Measurements from ENCODE around the gene DHCR7.
"Not testable (repeated sequence)": the region's sequence is repeated elsewhere in the genome, so short reads cannot be mapped to it uniquely, and the experiment has no call there.

The DHCR7 gene

DNA sequence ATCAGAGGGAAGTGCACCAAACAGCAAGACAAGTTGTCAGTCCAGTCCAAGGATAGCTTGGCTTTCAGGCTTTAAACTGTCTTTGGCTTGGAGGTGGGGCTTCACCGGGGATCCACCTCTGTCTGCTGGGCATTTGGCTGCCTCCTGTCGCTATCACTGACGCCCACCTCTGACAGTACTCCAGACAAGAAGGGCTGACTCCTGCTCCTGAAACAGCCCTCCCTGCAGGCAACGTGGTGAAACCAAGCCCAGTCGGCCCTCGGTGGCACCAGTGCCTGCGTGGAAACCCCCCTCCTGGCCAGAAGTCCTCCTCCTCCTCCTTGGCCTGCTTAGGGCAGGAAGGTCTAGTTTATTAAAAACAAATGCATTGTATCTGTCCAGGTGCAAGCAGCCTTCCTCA lies 16.9 kb downstream of the DHCR7 start:
- H3K27me3 ChIP-seq (ENCODE audit: control insufficient read depth in 1 of 2, insufficient read depth in 2 of 2, low read length in 2 of 2), result no peaks in the 10 kb centered on the region
- H3K36me3 ChIP-seq (ENCODE audit: control insufficient read depth in 1 of 2, insufficient read depth in 2 of 2, low read length in 2 of 2), result peaks cover 0 to 18% of the 10 kb centered on the region in 2 donors
- H3K27ac ChIP-seq (ENCODE audit: low read depth, low read length), result no peak overlapping the region
- no peaks in the 10 kb centered on the region for H3K9me3 ChIP-seq (ENCODE audit: control insufficient read depth in 1 of 2, low read length in 2 of 2)
- peaks cover 17 to 20% of the 10 kb centered on the region in 2 donors for H3K4me1 ChIP-seq (ENCODE audit: control insufficient read depth in 1 of 2, insufficient read depth in 2 of 2, low read length in 2 of 2)
- H3K4me3 ChIP-seq (ENCODE audit: low read depth in 1 of 2, low read length in 2 of 2), result no peak overlapping the region
- no peak overlapping the region for H3K9ac ChIP-seq (ENCODE audit: low read depth in 1 of 2, low read length in 2 of 2)

DNA sequence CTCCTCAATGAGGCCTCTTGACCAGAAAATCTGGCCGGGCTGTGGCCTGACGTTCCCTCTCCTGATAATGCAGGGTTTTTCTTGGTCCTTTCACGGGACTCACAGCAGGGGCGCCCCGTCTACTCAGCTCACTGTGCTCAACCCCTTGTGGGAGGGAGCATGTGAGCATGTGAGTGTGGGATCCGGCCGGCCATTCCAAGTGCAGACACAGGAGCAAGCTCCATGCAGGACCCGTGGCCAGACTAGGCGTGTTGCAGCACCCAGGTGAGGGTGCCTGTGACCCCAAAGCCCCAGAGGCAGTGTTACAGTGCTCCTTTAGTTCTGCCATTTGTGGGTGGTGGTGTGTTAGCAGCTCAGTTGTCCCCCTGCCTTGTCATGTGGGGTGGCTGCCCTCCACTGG lies 18.0 kb downstream of the DHCR7 start:
- Histone ChIP-seq H3K4me3 (ENCODE audit: low read depth in 1 of 2, low read length in 2 of 2) (no peak overlapping the region), H3K9ac (ENCODE audit: low read depth in 1 of 2, low read length in 2 of 2) (no peak overlapping the region), H3K27me3 (ENCODE audit: control insufficient read depth in 1 of 2, insufficient read depth in 2 of 2, low read length in 2 of 2) (no peaks in the 10 kb centered on the region), H3K27ac (ENCODE audit: low read depth, low read length) (no peak overlapping the region), H3K9me3 (ENCODE audit: control insufficient read depth in 1 of 2, low read length in 2 of 2) (no peaks in the 10 kb centered on the region), H3K4me1 (ENCODE audit: control insufficient read depth in 1 of 2, insufficient read depth in 2 of 2, low read length in 2 of 2) (peaks cover 17 to 20% of the 10 kb centered on the region in 2 donors), H3K36me3 (ENCODE audit: control insufficient read depth in 1 of 2, insufficient read depth in 2 of 2, low read length in 2 of 2) (peaks cover 0 to 8% of the 10 kb centered on the region in 2 donors)

DNA sequence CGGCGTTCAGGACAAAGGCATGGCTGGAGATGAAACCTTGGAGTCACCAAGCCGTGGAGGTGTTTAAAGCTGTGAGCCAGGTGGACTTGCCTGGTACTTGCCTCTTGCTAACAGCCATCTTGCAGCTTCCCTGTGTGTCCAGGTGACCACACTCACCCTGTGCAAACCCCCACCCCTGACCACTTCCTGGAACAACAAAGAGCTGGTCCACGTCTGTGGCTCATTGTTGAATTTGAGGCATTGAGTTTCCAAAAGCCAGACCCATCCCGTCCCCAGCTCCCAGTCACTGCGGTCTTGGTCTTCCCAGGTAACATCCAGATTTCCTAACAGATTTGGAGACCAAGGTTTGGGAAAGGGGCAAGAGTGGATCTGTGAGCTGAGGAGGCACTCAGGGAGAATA lies 18.5 kb downstream of the DHCR7 start:
- peaks cover 0 to 5% of the 10 kb centered on the region in 2 donors for H3K36me3 ChIP-seq (ENCODE audit: control insufficient read depth in 1 of 2, insufficient read depth in 2 of 2, low read length in 2 of 2)
- no peak overlapping the region for H3K27ac ChIP-seq (ENCODE audit: low read depth, low read length)
- H3K4me3 ChIP-seq (ENCODE audit: low read depth in 1 of 2, low read length in 2 of 2), result no peak overlapping the region
- no peak overlapping the region for H3K9ac ChIP-seq (ENCODE audit: low read depth in 1 of 2, low read length in 2 of 2)
- peaks cover 17 to 20% of the 10 kb centered on the region in 2 donors for H3K4me1 ChIP-seq (ENCODE audit: control insufficient read depth in 1 of 2, insufficient read depth in 2 of 2, low read length in 2 of 2)
- H3K27me3 ChIP-seq (ENCODE audit: control insufficient read depth in 1 of 2, insufficient read depth in 2 of 2, low read length in 2 of 2), result no peaks in the 10 kb centered on the region
- H3K9me3 ChIP-seq (ENCODE audit: control insufficient read depth in 1 of 2, low read length in 2 of 2), result no peaks in the 10 kb centered on the region

- Histone ChIP-seq H3K27ac (ENCODE audit: low read depth, low read length) (no peak overlapping the region), H3K9ac (ENCODE audit: low read depth in 1 of 2, low read length in 2 of 2) (no peak overlapping the region), H3K4me1 (ENCODE audit: control insufficient read depth in 1 of 2, insufficient read depth in 2 of 2, low read length in 2 of 2) (peaks cover 14 to 15% of the 10 kb centered on the region in 2 donors), H3K27me3 (ENCODE audit: control insufficient read depth in 1 of 2, insufficient read depth in 2 of 2, low read length in 2 of 2) (no peaks in the 10 kb centered on the region), H3K9me3 (ENCODE audit: control insufficient read depth in 1 of 2, low read length in 2 of 2) (no peaks in the 10 kb centered on the region), H3K36me3 (ENCODE audit: control insufficient read depth in 1 of 2, insufficient read depth in 2 of 2, low read length in 2 of 2) (no peaks in the 10 kb centered on the region), H3K4me3 (ENCODE audit: low read depth in 1 of 2, low read length in 2 of 2) (no peak overlapping the region)
These were observed 19.2 kb downstream of the DHCR7 start for GRCh38 chr11:71428861-71429435.

DNA sequence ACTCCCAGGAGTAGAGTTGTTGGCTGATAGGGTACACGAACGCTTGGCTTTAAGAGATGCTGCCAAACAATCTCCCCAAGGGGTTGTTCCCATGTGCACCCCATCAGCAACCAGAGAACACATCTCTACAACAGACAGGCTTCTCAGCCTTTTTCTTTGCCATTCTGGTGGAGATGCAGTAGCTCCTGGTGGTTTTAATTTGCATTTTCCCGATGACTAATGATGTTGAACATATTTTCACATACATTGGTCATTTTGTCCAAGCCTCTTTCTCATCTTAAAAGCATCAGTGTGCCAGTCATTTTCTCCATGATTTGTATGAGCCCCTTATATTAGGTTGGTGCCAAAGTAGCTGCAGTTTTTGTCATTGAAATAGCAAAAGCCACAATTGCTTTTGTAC lies 21.8 kb downstream of the DHCR7 start:
- Histone ChIP-seq H3K27ac (ENCODE audit: low read depth, low read length) (no peak overlapping the region), H3K9me3 (ENCODE audit: control insufficient read depth in 1 of 2, low read length in 2 of 2) (no peaks in the 10 kb centered on the region), H3K9ac (ENCODE audit: low read depth in 1 of 2, low read length in 2 of 2) (no peak overlapping the region), H3K4me1 (ENCODE audit: control insufficient read depth in 1 of 2, insufficient read depth in 2 of 2, low read length in 2 of 2) (no peaks in the 10 kb centered on the region), H3K36me3 (ENCODE audit: control insufficient read depth in 1 of 2, insufficient read depth in 2 of 2, low read length in 2 of 2) (no peaks in the 10 kb centered on the region), H3K4me3 (ENCODE audit: low read depth in 1 of 2, low read length in 2 of 2) (no peak overlapping the region), H3K27me3 (ENCODE audit: control insufficient read depth in 1 of 2, insufficient read depth in 2 of 2, low read length in 2 of 2) (no peaks in the 10 kb centered on the region)

DNA sequence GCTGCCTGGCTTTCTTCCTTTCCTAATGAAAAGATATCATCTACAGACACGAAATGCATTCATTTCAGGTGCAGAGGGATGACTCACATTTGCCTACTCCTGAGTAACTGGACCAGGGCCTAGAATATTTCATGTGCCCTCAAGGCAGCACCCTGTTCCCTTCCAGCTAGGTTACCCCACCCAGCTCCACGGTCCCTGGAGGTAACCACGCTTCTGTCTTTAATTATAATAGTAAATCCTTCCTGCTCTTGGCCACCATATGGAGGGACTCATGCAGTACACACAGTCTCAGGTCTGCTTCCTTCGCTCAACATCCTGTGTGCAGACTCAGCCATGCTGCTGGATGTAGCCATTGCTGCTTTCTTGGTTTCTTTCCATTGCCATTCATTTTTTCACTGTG lies 22.3 kb downstream of the DHCR7 start:
- no peaks in the 10 kb centered on the region for H3K9me3 ChIP-seq (ENCODE audit: control insufficient read depth in 1 of 2, low read length in 2 of 2)
- H3K4me1 ChIP-seq (ENCODE audit: control insufficient read depth in 1 of 2, insufficient read depth in 2 of 2, low read length in 2 of 2), result no peaks in the 10 kb centered on the region
- no peak overlapping the region for H3K27ac ChIP-seq (ENCODE audit: low read depth, low read length)
- H3K4me3 ChIP-seq (ENCODE audit: low read depth in 1 of 2, low read length in 2 of 2), result no peak overlapping the region
- H3K9ac ChIP-seq (ENCODE audit: low read depth in 1 of 2, low read length in 2 of 2), result no peak overlapping the region
- no peaks in the 10 kb centered on the region for H3K27me3 ChIP-seq (ENCODE audit: control insufficient read depth in 1 of 2, insufficient read depth in 2 of 2, low read length in 2 of 2)
- no peaks in the 10 kb centered on the region for H3K36me3 ChIP-seq (ENCODE audit: control insufficient read depth in 1 of 2, insufficient read depth in 2 of 2, low read length in 2 of 2)

- no peak overlapping the region for H3K4me3 ChIP-seq (ENCODE audit: low read depth in 1 of 2, low read length in 2 of 2)
- H3K27ac ChIP-seq (ENCODE audit: low read depth, low read length), result no peak overlapping the region
- H3K4me1 ChIP-seq (ENCODE audit: control insufficient read depth in 1 of 2, insufficient read depth in 2 of 2, low read length in 2 of 2), result no peaks in the 10 kb centered on the region
- H3K36me3 ChIP-seq (ENCODE audit: control insufficient read depth in 1 of 2, insufficient read depth in 2 of 2, low read length in 2 of 2), result no peaks in the 10 kb centered on the region
- H3K9me3 ChIP-seq (ENCODE audit: control insufficient read depth in 1 of 2, low read length in 2 of 2), result no peaks in the 10 kb centered on the region
- no peaks in the 10 kb centered on the region for H3K27me3 ChIP-seq (ENCODE audit: control insufficient read depth in 1 of 2, insufficient read depth in 2 of 2, low read length in 2 of 2)
- H3K9ac ChIP-seq (ENCODE audit: low read depth in 1 of 2, low read length in 2 of 2), result no peak overlapping the region
These were observed 22.8 kb downstream of the DHCR7 start for GRCh38 chr11:71425409-71425808.

- H3K4me3 ChIP-seq (ENCODE audit: low read depth in 1 of 2, low read length in 2 of 2), result no peak overlapping the region
- H3K27ac ChIP-seq (ENCODE audit: low read depth, low read length), result no peak overlapping the region
These were observed 24.9 kb downstream of the DHCR7 start for GRCh38 chr11:71423181-71423790.

DNA sequence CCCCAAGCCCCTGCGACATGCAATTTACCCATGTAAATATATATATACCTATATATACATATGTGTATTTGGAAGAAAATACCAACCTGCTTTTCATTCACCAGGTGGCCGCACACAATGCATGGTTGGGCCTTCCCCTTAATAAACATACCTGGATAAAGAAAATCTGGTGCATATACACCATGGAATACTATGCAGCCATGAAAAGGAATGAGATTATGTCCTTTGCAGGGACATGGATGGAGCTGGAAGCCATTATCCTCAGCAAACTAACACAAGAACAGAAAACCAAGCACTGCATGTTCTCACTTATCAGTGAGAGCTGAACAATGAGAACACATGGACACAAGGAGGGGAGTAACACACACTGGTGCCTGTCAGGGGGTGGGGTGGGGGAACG lies 25.9 kb downstream of the DHCR7 start:
- H3K36me3 ChIP-seq (ENCODE audit: control insufficient read depth in 1 of 2, insufficient read depth in 2 of 2, low read length in 2 of 2); H3K27ac ChIP-seq (ENCODE audit: low read depth, low read length); H3K9me3 ChIP-seq (ENCODE audit: control insufficient read depth in 1 of 2, low read length in 2 of 2); H3K4me1 ChIP-seq (ENCODE audit: control insufficient read depth in 1 of 2, insufficient read depth in 2 of 2, low read length in 2 of 2); H3K27me3 ChIP-seq (ENCODE audit: control insufficient read depth in 1 of 2, insufficient read depth in 2 of 2, low read length in 2 of 2); H3K4me3 ChIP-seq (ENCODE audit: low read depth in 1 of 2, low read length in 2 of 2); H3K9ac ChIP-seq (ENCODE audit: low read depth in 1 of 2, low read length in 2 of 2): not testable (repeated sequence)

More at GRCh38 chr11:71423181-71423790, 24.9 kb downstream of the DHCR7 start:
- Histone ChIP-seq H3K4me1 (ENCODE audit: control insufficient read depth in 1 of 2, insufficient read depth in 2 of 2, low read length in 2 of 2) (no peaks in the 10 kb centered on the region), H3K9ac (ENCODE audit: low read depth in 1 of 2, low read length in 2 of 2) (no peak overlapping the region), H3K9me3 (ENCODE audit: control insufficient read depth in 1 of 2, low read length in 2 of 2) (no peaks in the 10 kb centered on the region), H3K27me3 (ENCODE audit: control insufficient read depth in 1 of 2, insufficient read depth in 2 of 2, low read length in 2 of 2) (no peaks in the 10 kb centered on the region), H3K36me3 (ENCODE audit: control insufficient read depth in 1 of 2, insufficient read depth in 2 of 2, low read length in 2 of 2) (no peaks in the 10 kb centered on the region)

DNA sequence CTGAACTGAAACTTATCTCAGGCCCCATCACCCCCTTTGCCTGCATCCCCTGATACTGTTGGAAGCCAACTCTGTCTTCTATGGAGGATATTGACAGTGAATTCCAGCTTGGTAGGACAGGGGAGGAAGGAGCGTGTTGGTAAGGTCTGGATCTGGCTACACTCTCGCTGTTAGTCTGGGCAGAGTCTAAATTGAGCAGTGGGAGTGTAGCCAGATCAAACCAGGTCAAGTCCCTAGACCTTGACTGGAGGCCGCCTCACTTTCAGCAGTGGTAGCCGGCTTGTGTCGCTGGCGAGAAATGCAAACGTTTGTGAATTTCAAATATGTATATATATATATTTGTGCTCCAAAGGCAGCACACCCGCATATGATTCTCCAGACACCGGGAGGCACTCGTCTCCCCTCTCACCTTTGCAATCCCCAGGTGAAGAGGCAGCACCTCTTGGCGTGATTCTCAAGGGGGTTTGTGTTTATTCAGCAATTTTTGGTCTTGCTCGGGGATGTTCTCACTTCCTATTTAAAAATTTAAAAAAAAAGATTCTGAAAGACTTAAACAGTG lies 26.7 kb downstream of the DHCR7 start:
- Histone ChIP-seq H3K9me3 (ENCODE audit: control insufficient read depth in 1 of 2, low read length in 2 of 2) (no peaks in the 10 kb centered on the region), H3K4me1 (ENCODE audit: control insufficient read depth in 1 of 2, insufficient read depth in 2 of 2, low read length in 2 of 2) (no peaks in the 10 kb centered on the region), H3K27ac (ENCODE audit: low read depth, low read length) (no peak overlapping the region), H3K4me3 (ENCODE audit: low read depth in 1 of 2, low read length in 2 of 2) (no peak overlapping the region), H3K27me3 (ENCODE audit: control insufficient read depth in 1 of 2, insufficient read depth in 2 of 2, low read length in 2 of 2) (no peaks in the 10 kb centered on the region), H3K9ac (ENCODE audit: low read depth in 1 of 2, low read length in 2 of 2) (no peak overlapping the region), H3K36me3 (ENCODE audit: control insufficient read depth in 1 of 2, insufficient read depth in 2 of 2, low read length in 2 of 2) (no peaks in the 10 kb centered on the region)
